COR-L47 (cell line): ENCODE data around the gene UQCRQ.

Source experiments
- DNase-seq: peaks from one replicate; lab custom pipeline; 2025; lab: John Stamatoyannopoulos, UW

The UQCRQ gene

DNA sequence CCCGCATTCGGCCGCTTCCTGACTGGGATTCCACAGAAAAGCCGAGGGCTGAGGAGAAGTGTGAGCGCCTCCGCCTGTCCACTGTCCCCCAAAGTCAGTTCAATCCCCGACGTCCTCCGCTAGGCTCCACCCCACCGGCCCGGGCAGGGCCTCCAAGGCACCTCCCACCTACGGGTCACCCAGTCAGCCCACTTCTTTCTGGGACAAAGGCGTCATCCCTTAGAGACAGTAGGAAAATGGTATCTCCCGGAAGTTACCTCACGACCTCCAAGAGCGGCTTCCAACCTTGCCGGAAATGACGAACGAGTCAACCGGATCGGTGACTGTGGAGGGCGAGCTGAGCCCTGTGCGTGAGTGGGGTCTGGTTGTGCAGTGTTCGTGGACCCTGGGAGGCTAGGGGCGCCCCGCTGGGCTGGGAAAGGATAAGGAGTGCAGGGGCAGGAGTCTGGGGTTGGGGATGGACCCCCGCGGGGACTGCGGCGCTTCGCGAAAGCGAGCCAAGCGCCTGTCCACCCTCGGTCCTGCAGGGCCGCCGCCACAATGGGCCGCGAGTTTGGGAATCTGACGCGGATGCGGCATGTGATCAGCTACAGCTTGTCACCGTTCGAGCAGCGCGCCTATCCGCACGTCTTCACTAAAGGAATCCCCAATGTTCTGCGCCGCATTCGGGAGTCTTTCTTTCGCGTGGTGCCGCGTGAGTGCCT is at the start of gene UQCRQ, which contains the start of gene GDF9:
TSS of gene UQCRQ (plus strand) at position 301 of the 704 bp plus-strand sequence. CDS start at position 541, 240 bp downstream.
TSS of gene GDF9 (minus strand) at position 128 of the 704 bp plus-strand sequence. CDS start 1,936 bp downstream, outside the sequence.
- DNase-seq = peak; percentile 99

GRCh38 chr5:132817011-132817410 is 49.4 kb upstream of the UQCRQ start:
- no peak for DNase-seq

DNA sequence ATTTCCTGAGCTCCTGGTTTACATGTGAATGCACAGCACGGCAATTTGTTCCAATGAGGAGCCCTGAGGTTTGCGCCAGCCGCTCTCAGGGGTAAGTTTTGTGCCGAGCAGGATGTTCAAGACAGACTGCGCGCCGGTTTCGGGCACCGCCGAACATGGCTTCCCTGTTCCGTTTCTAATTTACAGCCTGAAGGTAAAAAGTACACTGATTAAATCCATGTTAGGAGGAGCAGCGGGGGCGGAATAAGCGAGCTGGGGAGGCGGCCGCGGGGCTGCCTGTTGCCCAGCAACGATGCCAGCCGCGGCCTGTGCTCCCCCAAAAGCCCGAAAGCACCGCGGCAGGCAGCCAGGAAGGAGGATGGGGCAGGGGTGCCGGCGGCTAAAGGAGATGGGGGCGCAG is 47.0 kb upstream of the UQCRQ start:
- DNase-seq = no peak

- DNase-seq = peak; percentile 84
These were observed 46.2 kb upstream of the UQCRQ start for GRCh38 chr5:132820162-132820754.

DNA sequence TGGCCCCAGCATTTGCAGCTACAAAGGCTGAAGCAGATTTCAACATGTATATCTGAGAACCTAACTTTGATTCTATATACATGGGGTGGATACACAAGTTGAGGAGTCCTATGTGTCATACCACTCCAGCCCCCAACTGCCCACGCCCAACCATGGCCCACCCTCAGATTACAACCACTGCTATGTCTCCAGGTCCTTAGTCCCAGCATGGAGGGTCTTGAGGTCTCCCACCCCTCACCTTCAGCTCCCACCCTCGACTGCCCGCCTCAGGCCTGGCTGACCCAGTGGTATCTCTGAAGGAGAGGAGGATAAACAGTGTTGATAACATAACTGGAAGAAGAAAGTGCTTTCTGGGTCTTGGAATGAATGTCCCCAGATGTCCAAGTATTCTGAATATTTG is 45.1 kb upstream of the UQCRQ start:
- DNase-seq = no peak

DNA sequence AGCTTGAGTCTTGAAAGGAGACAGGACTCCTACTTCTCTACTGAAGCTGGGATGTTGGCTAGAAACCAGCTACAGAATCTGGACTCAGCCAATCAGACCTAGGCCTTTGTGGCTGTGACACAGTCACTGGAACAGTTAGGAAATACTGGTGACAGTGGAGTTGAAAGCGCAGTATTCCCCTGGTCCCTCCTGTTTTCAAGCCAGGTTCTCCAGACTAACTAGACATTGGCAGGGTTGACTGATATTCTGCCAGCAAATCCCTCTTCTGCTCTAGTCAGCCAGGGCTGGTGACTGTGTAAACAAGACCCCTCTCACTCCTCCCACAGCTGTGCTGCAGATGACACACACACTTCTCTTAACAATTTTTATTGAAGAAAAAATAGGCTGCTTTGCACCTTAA is 44.7 kb upstream of the UQCRQ start:
- no peak for DNase-seq

- no peak for DNase-seq
These were observed 43.6 kb upstream of the UQCRQ start for GRCh38 chr5:132822650-132823480.

DNA sequence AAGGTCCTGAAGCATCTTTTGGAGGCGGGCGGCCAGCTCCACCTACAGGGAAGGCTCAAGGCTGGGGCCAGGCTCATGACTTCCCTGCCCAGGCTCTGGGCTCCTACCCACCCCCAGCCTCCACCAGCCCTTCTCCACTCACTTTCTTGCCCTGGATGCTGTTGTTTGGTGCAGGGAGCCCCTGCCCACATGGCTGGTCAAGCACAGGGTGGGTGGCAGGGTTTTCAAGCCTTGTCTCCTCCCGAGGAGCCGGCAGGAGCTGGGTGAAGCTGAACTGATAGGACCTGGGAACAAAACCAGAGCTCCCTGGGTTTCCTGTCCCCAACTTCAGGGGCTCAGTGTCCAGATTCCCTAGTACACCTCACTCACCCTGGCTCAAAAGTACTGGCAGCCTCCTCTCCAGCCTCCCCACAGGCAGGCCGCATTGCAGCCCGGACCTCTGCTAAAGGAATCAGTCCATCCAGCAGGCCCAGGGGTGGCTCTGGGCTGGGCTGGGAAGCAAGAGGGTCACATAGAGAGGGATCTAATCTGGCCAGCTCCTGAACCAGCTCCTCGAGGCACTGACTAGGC is 42.9 kb upstream of the UQCRQ start:
- no peak for DNase-seq

DNA sequence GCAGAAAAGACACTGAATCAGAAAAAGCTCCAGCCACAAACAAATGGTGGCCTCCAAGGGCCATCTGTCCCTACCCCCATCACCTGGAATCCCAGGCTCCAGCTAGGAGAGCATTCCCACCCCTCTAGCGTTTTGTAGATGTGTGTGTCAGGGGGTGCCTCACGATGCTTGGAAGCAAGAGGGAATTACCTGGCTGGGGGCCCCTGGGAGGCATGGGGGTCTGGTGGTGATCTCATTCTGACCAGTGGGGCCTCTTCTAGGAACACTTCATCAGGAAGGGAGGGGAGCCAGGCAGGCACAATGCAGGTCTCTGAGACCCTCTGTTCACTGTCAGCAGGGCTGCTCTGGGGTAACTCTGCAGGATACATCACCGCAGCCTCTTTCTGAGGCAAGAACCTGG is 42.0 kb upstream of the UQCRQ start:
- no peak for DNase-seq

- no peak for DNase-seq
These were observed 41.2 kb upstream of the UQCRQ start for GRCh38 chr5:132825033-132825833.

DNA sequence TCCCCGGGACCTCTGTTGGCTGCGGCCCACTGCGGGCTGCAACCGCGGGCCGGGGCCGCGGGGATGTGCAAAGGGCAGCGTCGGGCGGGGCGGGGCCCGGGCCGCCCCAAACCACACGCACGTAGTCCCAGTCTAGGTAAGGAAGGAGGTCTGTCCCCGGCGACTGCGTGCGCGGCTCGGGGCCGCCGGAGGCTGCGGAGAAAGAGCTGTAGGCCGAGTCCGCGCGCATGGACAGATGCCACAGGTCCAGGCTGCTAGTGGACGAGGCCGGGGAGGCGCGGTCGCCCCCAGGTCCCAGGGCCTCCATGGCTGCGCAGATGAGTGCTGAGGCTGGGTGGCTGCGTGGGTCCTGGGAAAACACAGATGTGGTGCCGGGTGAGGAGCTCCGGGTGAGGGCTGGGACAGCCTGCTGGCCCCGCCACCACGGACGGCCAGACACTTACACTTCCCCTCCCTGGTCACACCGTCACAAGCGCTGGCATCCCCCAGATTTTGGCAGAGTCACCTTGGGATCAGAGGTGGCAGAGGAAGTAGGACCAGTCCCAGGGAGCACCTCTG is 40.5 kb upstream of the UQCRQ start:
- no peak for DNase-seq

GRCh38 chr5:132826424-132827082 is 39.9 kb upstream of the UQCRQ start:
- DNase-seq = no peak

- DNase-seq = no peak
These were observed 38.3 kb upstream of the UQCRQ start for GRCh38 chr5:132827943-132828673.

DNA sequence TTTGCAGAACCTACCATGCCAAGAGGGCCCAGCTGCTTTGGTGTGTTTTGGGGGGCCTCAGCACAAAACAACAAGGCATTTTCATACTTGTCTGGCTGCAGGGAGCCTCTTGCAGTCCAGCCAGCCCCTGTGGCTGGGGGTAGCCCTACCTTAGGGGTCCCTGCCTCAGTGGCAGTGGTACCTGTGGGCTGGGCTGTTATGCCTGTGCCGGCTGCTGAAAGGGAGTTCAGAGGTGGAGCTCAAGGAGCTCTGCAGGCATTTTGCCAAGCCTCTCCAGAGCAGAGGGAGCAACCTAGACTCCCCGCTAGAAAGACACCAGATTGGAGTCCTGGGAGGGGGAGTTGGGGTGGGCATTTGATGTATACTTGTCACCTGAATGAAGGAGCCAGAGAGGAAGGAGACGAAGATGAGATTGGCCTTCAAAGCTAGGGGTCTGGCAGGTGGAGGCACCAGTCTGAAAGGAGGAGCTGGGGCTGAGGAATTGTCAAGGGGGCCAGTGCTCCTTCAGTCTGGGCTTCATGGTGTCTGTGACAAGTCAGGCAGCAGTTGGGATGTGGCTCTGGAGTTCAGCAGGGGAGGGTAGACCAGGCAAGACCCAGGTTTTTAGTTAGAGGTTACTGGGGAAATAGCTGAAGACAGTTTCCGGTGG is 37.5 kb upstream of the UQCRQ start:
- no peak for DNase-seq

DNA sequence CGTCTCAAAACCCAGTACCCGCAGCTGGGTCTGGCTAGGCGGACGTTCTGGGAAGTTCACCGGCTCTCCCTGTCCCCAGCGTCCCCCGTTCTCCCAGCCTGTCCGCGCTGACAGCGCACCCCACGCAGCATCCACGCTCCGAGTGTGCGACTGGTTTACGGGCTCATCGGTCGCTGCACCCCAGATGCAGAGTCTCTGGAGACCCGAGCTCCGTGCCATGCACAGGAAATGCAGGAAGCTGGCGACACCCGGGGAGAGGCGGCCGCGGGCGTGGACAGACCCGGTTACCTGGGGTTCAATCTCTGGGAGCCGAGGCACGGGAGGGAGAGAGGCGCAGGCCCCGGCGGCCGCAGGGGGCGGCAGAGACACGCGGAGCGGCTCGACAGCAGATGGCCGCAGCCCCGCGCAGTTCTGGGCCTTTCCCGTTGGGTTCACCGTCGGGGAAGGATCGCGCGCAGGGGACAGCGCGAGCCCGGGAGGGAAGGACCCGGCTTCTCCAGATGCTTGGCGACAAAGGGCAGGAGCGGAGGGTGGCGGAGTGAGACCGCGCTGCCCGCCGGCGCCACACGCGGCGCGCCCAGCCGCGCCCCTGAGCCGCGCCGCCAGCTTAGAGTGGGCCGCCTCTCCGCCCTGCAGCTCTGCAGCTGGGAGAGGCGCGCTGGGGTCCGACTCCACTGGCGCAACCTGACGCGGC is 36.6 kb upstream of the UQCRQ start:
- DNase-seq = peak; percentile 78

DNA sequence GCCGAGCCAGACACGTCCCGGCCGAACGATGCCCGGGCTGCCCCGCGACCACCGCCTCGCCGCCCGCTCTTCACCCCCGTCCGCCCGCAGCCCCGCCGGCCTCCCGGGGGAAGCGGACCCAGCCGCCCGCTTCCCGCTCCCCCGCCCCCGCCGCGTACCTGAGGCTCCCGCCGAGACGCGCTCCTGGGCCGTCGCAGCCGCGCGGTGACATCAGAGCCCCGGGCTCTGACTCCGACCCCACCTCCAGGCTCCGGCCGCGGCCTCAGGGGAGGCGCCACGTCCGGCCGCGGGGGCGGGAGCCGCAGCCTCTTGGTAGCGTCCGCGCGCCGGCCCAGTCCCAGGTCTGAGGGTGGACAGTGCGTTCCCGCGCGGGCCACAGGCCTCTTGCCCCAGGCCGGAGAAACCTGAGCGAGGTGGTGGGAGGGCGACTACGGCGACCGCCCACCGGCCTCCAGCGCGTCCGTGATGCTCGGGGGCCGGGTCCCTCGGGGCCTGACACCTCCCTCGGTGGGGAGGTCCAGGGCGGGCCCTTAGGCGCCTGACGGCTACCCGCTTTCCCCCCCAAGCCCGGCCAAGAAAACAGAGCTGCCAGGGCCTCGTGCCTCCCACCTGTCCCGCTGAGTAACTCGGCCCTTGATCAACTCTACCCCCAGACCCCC is 35.9 kb upstream of the UQCRQ start, which contains the start of gene SHROOM1:
TSS of gene SHROOM1 (minus strand) at position 212 of the 659 bp plus-strand sequence. CDS start 4,507 bp downstream, outside the sequence.
- DNase-seq = peak; percentile 70

DNA sequence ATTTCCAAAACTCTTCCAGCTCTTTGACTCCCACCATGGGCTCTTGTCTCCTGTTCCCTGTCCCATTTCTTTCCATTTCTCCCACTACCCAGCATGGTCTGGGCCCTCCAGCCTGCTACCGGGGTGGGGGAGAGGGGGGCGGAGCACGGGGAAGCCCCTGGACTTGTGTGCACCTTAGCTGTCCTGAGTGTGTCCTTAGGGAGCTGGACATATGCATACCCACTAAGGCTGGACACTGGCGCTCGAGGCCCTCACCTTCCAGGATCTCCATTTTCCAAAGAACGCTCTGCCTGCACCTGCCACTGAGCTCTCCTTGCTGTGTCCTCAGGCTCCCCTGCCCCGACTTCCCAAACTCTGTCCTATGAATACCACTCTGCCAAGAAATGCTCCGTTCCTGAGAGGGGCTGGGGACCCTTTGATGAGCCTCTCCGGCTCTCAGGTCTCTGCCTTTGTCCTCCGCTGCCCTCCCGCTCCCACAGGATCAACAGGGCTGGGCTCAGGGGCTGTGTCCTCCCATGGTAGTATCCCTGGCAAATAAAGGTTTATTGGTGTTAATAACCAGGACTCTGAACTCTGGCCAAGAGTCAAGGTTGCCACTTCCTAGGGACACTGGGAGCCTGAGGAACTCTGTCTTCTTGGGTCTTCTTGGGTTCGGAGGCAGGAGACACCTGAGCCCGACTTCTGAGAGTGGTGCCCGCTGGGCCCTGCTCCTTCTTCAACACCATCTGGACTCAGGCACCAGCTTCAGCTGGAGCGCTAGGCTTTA is 35.2 kb upstream of the UQCRQ start:
- no peak for DNase-seq
